Heart right ventricle (tissue), 16 donors: ENCODE measurements around the gene DCDC2C. TPM values are rescaled to one million over a fixed set of nuclear protein-coding genes. Genes with fewer than 3 reads are reported as not detected.

Experiments
- ATAC-seq, 8 donors: fragments of 200-7000 bp; cut with Tn5 transposase; one replicate each; pipeline ENCODE4 v1.9.1; 2020; ENCODE audit warnings: mild to moderate bottlenecking in 8 of 8, moderate library complexity in 8 of 8, moderate number of reproducible peaks in 1 of 8
- DNase-seq, 2 donors: peaks; one replicate each; pipeline ENCODE4 v3.0.0-alpha.2; 2020
- H3K27ac ChIP-seq, 10 donors: fragments of 200-600 bp; sonication (generic) in 2 of 10; one replicate each; pipeline versions ENCODE4 v1.5.0 to v1.8.0; 2020 to 2022; ENCODE audit warnings: mild to moderate bottlenecking in 3 of 10
- H3K27me3 ChIP-seq, 7 donors: fragments of 200-600 bp; one replicate each; pipeline ENCODE4 v1.8.0; 2021 to 2022; ENCODE audit warnings: mild to moderate bottlenecking in 2 of 7
- H3K36me3 ChIP-seq, 9 donors: fragments of 200-600 bp; sonication (generic) in 1 of 9; one replicate each; pipeline versions ENCODE4 v1.5.0 to v1.8.0; 2020 to 2022; ENCODE audit warnings: mild to moderate bottlenecking in 2 of 9
- H3K4me1 ChIP-seq, 9 donors: fragments of 200-600 bp; sonication (generic) in 1 of 9; one replicate each; pipeline versions ENCODE4 v1.5.0 to v1.8.0; 2020 to 2022; ENCODE audit warnings: mild to moderate bottlenecking in 4 of 9
- H3K4me3 ChIP-seq, 10 donors: fragments of 200-600 bp; sonication (generic) in 2 of 10; one replicate each; pipeline versions ENCODE4 v1.5.0 to v1.8.0; 2020 to 2022; ENCODE audit warnings: mild to moderate bottlenecking in 7 of 10, moderate library complexity in 2 of 10
- H3K9me3 ChIP-seq, 11 donors: fragments of 200-600 bp in 10 of 11; sonication (generic) in 2 of 11; one replicate each; pipeline versions ENCODE4 v1.5.0 to v1.8.0; 2013 to 2022; ENCODE audit warnings: mild to moderate bottlenecking in 2 of 11, control low read depth in 1 of 11, moderate library complexity in 1 of 11
- CTCF ChIP-seq, 9 donors: fragments of 200-600 bp; sonication (generic) in 2 of 9; IDR thresholded peaks; one replicate each; pipeline versions ENCODE4 v1.5.0 to v1.8.0; 2021 to 2022; ENCODE audit warnings: antibody characterized with exemption in 9 of 9, mild to moderate bottlenecking in 5 of 9, moderate library complexity in 1 of 9
- WGBS, 2 donors: extraction: QIAGEN DNeasy Blood & Tissue Kit; methylation state at CpG; one replicate each; pipeline ENCODE4 v1.1.7; 2013; ENCODE audit warnings: inconsistent platforms in 1 of 2; 5-methylcytosine and 5-hydroxymethylcytosine counted together
- intact Hi-C, 10 donors: fragments of 100-400 bp; cut with DNase I; formaldehyde crosslinking; loops; one replicate each; pipeline versions ENCODE4 v1.11.1 to v1.14.2; 2022
- polyA plus RNA-seq, 2 donors: library from polyadenylated mRNA; stranded (reverse); fragments of 200-250 nt; gene quantifications; one replicate each; pipeline ENCODE4 v1.2.3, GENCODE V29; 2013
- total RNA-seq, 10 donors: library from RNA; stranded (reverse); fragmentation: NEBNext Ultra II Directional in 3 of 10; extraction: Animal tissue kit (Norgen Biotek cat#: 25700) in 3 of 10; gene quantifications; one replicate each; pipeline versions ENCODE4 v1.2.1 to v1.2.4, GENCODE V29; 2021 to 2023
- donor health status: Arrhythmogenic right ventricular cardiomyopathy.
- donor health status: ischemic (EF 13 %, LVEDD 7.1; RV severe dilation, severe dysfunction).
- donor health status: healthy with polysubstance abuse.
- donor health status: DM: no; HTN: yes; CAD: no.
- donor health status: DM: no; HTN: no; CAD: no.
- donor health status: ischemic (EF 25% LVEDD 6.9; RV normal size, moderate dysfunction).
- donor health status: ischemic (EF 25% LVEDD 5.7; RV mildly dilated, moderate dysfunction).
- donor health status: healthy.
- donor health status: DM: yes; HTN: yes; CAD: no.
- donor health status: Ischemic cardiomyopathy.
- donor health status: ischemic (EF 35%, LVEDD 5.7; RV mildly dilated, moderate dysfunction).
- donor health status: nonischemic (EF 11% LVEDD 7.7; RV severe dilation, severe dysfunction).
- donor health status: DM: yes; HTN: yes; CAD: no.
- donor health status: PGD.
- donor health status: ischemic (EF 29% LVEDD 5.4; RV normal size, mild dysfunction).
- donor health status: nonischemic (EF 23%, LVEDD 6.1; RV moderate dilation, normal function).

Gene DCDC2C
- total and polyA plus RNA-seq, 12 donors: 0.66 TPM; not detected in 11

GRCh38 chr2:3728104-3729054 lies 25.0 kb downstream of the DCDC2C start:
- ATAC-seq (peak in 7 of 8 donors; percentile 16 to 78 (median 48)), DNase-seq (peak in 1 of 2 donors; percentile 37)
- no peaks in the 10 kb centered on the region for H3K36me3 ChIP-seq
- H3K27me3 ChIP-seq: peaks cover 0 to 32% (median 18%) of the 10 kb centered on the region in 7 donors
- TF ChIP-seq CTCF (IDR thresholded peaks at IDR 0.05): peak; percentile 29 to 70 (median 62)
- WGBS, 2 donors: 33 to 37% methylated on average over 22 of the region's 22 CpGs
- H3K9me3 ChIP-seq: no peaks in the 10 kb centered on the region
- H3K4me3 ChIP-seq: peak overlapping the region in 3 of 10 donors; percentile 8 to 34 (median 25)
- H3K4me1 ChIP-seq: peaks cover 0 to 13% (median 7%) of the 10 kb centered on the region in 9 donors
- intact Hi-C loops: loop anchor here in 7 of 10 donors (2.0 to 5.0 kb wide), 5 partner anchors 49 to 99 kb away; no protein-coding TSS in a partner anchor
- no peak overlapping the region for H3K27ac ChIP-seq

- no peak for ATAC-seq
- H3K4me3 ChIP-seq: no peak overlapping the region
- no peak overlapping the region for H3K27ac ChIP-seq
- WGBS, 2 donors: 91 to 92% methylated on average over 8 of the region's 8 CpGs
- TF ChIP-seq CTCF (IDR thresholded peaks at IDR 0.05): no peak
- no peaks in the 10 kb centered on the region for H3K36me3 ChIP-seq
- DNase-seq: no peak
- H3K9me3 ChIP-seq: no peaks in the 10 kb centered on the region
- intact Hi-C loops: loop anchor here in 7 of 10 donors (2.0 to 5.0 kb wide), 5 partner anchors 48 to 98 kb away; no protein-coding TSS in a partner anchor
- peaks cover 0 to 13% (median 7%) of the 10 kb centered on the region in 9 donors for H3K4me1 ChIP-seq
- peaks cover 0 to 34% (median 18%) of the 10 kb centered on the region in 7 donors for H3K27me3 ChIP-seq
These were observed 25.7 kb downstream of the DCDC2C start for GRCh38 chr2:3729055-3729448.

GRCh38 chr2:3729786-3730185 lies 26.4 kb downstream of the DCDC2C start:
- WGBS, 2 donors: 81 to 84% methylated on average over 9 of the region's 9 CpGs
- intact Hi-C loops: loop anchor here in 7 of 10 donors (2.0 to 5.0 kb wide), 5 partner anchors 48 to 98 kb away; no protein-coding TSS in a partner anchor

More at GRCh38 chr2:3729786-3730185, 26.4 kb downstream of the DCDC2C start:
- ATAC-seq: no peak
- TF ChIP-seq CTCF (IDR thresholded peaks at IDR 0.05): no peak
- DNase-seq: no peak
- peaks cover 0 to 32% (median 18%) of the 10 kb centered on the region in 7 donors for H3K27me3 ChIP-seq
- H3K4me1 ChIP-seq: peaks cover 0 to 13% (median 7%) of the 10 kb centered on the region in 9 donors
- H3K9me3 ChIP-seq: no peaks in the 10 kb centered on the region
- H3K36me3 ChIP-seq: no peaks in the 10 kb centered on the region
- H3K4me3 ChIP-seq: no peak overlapping the region
- no peak overlapping the region for H3K27ac ChIP-seq
